IPS-18a (cell line): ENCODE measurements around the gene BTG2.

Experiments
- H3K27ac ChIP-seq: one replicate; pipeline ENCODE4 v1.5.1; 2013; ENCODE audit warnings: low read length
- H3K27me3 ChIP-seq: one replicate; pipeline ENCODE4 v1.6.1; 2013; ENCODE audit warnings: mild to moderate bottlenecking, low read length; ENCODE audit not compliant: control insufficient read depth, insufficient read depth
- H3K36me3 ChIP-seq: one replicate; pipeline ENCODE4 v1.6.1; 2013; ENCODE audit warnings: low read depth, low read length; ENCODE audit not compliant: control insufficient read depth
- H3K4me1 ChIP-seq: one replicate; pipeline ENCODE4 v1.6.1; 2013; ENCODE audit warnings: low read depth, low read length; ENCODE audit not compliant: control insufficient read depth
- H3K4me3 ChIP-seq: one replicate; pipeline ENCODE4 v1.5.1; 2013; ENCODE audit warnings: low read length
- H3K9ac ChIP-seq: one replicate; pipeline ENCODE4 v1.6.1; 2013; ENCODE audit warnings: mild to moderate bottlenecking, low read length, moderate library complexity
- H3K9me3 ChIP-seq: one replicate; pipeline ENCODE4 v1.6.1; 2013; ENCODE audit warnings: low read depth, low read length; ENCODE audit not compliant: control insufficient read depth

Gene BTG2

DNA sequence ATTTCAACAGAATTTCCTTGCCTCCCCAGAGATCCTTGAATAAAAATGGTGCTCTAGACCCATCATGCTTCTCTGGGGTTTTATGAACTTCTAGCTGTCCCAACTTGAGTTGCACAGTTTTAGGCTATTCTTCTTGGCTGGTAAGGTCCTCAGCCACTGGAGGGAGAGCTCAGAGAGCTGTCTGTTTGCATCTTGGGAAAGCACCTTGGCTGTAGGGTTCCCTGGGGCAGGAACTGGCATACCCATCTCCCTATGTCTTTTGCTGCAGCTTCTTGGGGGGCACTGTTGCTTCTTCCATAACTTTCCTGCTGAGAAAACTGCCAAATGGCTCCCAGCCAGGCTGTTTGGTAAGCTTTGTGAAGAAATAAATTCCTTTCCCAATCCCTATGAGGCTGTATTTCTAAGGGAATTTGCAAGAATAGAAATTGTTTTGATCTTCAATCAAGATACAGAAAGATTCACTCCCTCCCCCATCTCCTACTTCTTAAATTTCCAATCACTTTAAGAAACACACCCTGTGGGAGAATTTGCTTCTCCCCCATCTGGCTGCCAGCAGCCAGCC is 53.8 kb downstream of the BTG2 start:
- H3K4me3 ChIP-seq, result no peak overlapping the region
- H3K4me1 ChIP-seq, result peaks cover 3% of the 10 kb centered on the region
- no peaks in the 10 kb centered on the region for H3K9me3 ChIP-seq
- H3K27ac ChIP-seq, result no peak overlapping the region
- no peaks in the 10 kb centered on the region for H3K36me3 ChIP-seq
- H3K27me3 ChIP-seq, result no peaks in the 10 kb centered on the region
- H3K9ac ChIP-seq, result no peak overlapping the region
